GM23338 (cell line): Measurements from ENCODE around the gene C10orf71. TPM values are rescaled to one million over a fixed set of nuclear protein-coding genes. Genes with fewer than 3 reads are reported as not detected.

ENCODE experiments used
- ATAC-seq: fragments of 200-7000 bp; cut with Tn5 transposase; 3 replicates; pipeline ENCODE4 v1.9.1; 2020
- DNase-seq: peaks from one replicate; pipeline ENCODE4 v3.0.0-alpha.2; 2015; ENCODE audit warnings: low spot score
- H2AFZ ChIP-seq: fragments of 200-600 bp; sonication (generic); 2 replicates; pipeline ENCODE4 v1.8.0; 2016; ENCODE audit warnings: antibody characterized with exemption, mild to moderate bottlenecking, moderate library complexity
- H3F3A ChIP-seq: fragments of 200-600 bp; sonication (generic); replicated peaks from 2 replicates; pipeline ENCODE4 v1.8.0; 2017; ENCODE audit warnings: antibody characterized with exemption, mixed run types, low read depth
- H3K27ac ChIP-seq: fragments of 200-600 bp; sonication (generic); 2 replicates; pipeline ENCODE4 v1.6.1; 2016; ENCODE audit warnings: low read depth
- H3K27me3 ChIP-seq: fragments of 200-600 bp; sonication (generic); 2 replicates; pipeline ENCODE4 v1.8.0; 2016; ENCODE audit warnings: mild to moderate bottlenecking, mixed run types, moderate library complexity; ENCODE audit not compliant: insufficient read depth
- H3K36me3 ChIP-seq: fragments of 200-600 bp; sonication (generic); 2 replicates; pipeline ENCODE4 v1.8.0; 2016; ENCODE audit warnings: mild to moderate bottlenecking; ENCODE audit not compliant: insufficient read depth
- H3K4me1 ChIP-seq: fragments of 200-600 bp; sonication (generic); 2 replicates; pipeline ENCODE4 v1.8.0; 2016; ENCODE audit warnings: mild to moderate bottlenecking, moderate library complexity; ENCODE audit not compliant: insufficient read depth
- H3K4me2 ChIP-seq: fragments of 200-600 bp; sonication (generic); 2 replicates; pipeline ENCODE4 v1.7.1; 2017; ENCODE audit warnings: mixed run types
- H3K4me3 ChIP-seq: fragments of 200-600 bp; sonication (generic); 2 replicates; pipeline ENCODE4 v1.6.1; 2016; ENCODE audit warnings: mixed run types
- H3K79me2 ChIP-seq: fragments of 200-600 bp; sonication (generic); replicated peaks from 2 replicates; pipeline ENCODE4 v1.8.0; 2017; ENCODE audit warnings: mild to moderate bottlenecking; ENCODE audit not compliant: insufficient read depth
- H3K9me2 ChIP-seq: fragments of 200-600 bp; sonication (generic); 2 replicates; pipeline ENCODE4 v1.8.0; 2017; ENCODE audit not compliant: insufficient read depth
- H4K20me1 ChIP-seq: fragments of 200-600 bp; sonication (generic); replicated peaks from 2 replicates; pipeline ENCODE4 v1.8.0; 2017; ENCODE audit warnings: mild to moderate bottlenecking; ENCODE audit not compliant: insufficient read depth
- H3K27ac Mint-ChIP-seq: 2 replicates; pipeline ENCODE4 v1.8.0; 2020; ENCODE audit warnings: inconsistent platforms, mild to moderate bottlenecking, moderate library complexity, mixed read lengths
- H3K27me3 Mint-ChIP-seq: 3 replicates; pipeline ENCODE4 v1.8.0; 2022; ENCODE audit warnings: low read depth, mild to moderate bottlenecking, moderate library complexity, mixed read lengths, inconsistent platforms; ENCODE audit not compliant: insufficient read depth, poor library complexity
- H3K36me3 Mint-ChIP-seq: 3 replicates; pipeline ENCODE4 v1.8.0; 2021; ENCODE audit warnings: low read depth, mild to moderate bottlenecking, inconsistent platforms, moderate library complexity, mixed read lengths
- H3K4me1 Mint-ChIP-seq: 3 replicates; pipeline ENCODE4 v1.8.0; 2020; ENCODE audit warnings: mild to moderate bottlenecking, inconsistent platforms, mixed read lengths
- H3K4me3 Mint-ChIP-seq: 3 replicates; pipeline ENCODE4 v1.8.0; 2021; ENCODE audit warnings: moderate library complexity, mild to moderate bottlenecking, inconsistent platforms, mixed read lengths
- H3K9me3 Mint-ChIP-seq: 3 replicates; pipeline ENCODE4 v1.8.0; 2020; ENCODE audit warnings: moderate library complexity, mild to moderate bottlenecking, inconsistent platforms, mixed read lengths
- CREB1 ChIP-seq: fragments of 250-450 bp; sonication (Bioruptor Pico); IDR thresholded peaks from 2 replicates; pipeline ENCODE4 v1.5.0; 2020; ENCODE audit warnings: low read depth, mild to moderate bottlenecking, moderate library complexity
- CTCF ChIP-seq, 2 experiments: fragments of 200-600 bp in 1 of 2; sonication (generic) in 1 of 2; conservative IDR thresholded peaks; 2 replicates each; pipeline versions ENCODE4 v1.5.1 to v1.6.1; 2016 to 2017; ENCODE audit warnings: antibody characterized with exemption in 2 of 2, low read depth in 2 of 2, mild to moderate bottlenecking in 2 of 2, moderate library complexity in 1 of 2
- ETS1 ChIP-seq: IDR thresholded peaks from 2 replicates; pipeline ENCODE4 v1.6.1; 2016; ENCODE audit warnings: antibody characterized with exemption
- EZH2 ChIP-seq: fragments of 200-600 bp; sonication (generic); IDR thresholded peaks from one replicate; pipeline ENCODE4 v1.8.0; 2017; ENCODE audit warnings: antibody characterized with exemption, mild to moderate bottlenecking, low read depth; ENCODE audit not compliant: unreplicated experiment
- EZH2phosphoT487 ChIP-seq: fragments of 200-600 bp; sonication (generic); IDR thresholded peaks from one replicate; pipeline ENCODE4 v1.8.1; 2018; ENCODE audit warnings: antibody characterized with exemption; ENCODE audit not compliant: unreplicated experiment
- JUNB ChIP-seq: IDR thresholded peaks from one replicate; pipeline ENCODE4 v1.6.1; 2016; ENCODE audit warnings: antibody characterized with exemption; ENCODE audit not compliant: unreplicated experiment
- NANOG ChIP-seq: IDR thresholded peaks from 2 replicates; pipeline ENCODE4 v1.6.1; 2016; ENCODE audit warnings: antibody characterized with exemption, borderline replicate concordance
- POLR2AphosphoS5 ChIP-seq: IDR thresholded peaks from 2 replicates; pipeline ENCODE4 v1.6.1; 2016; ENCODE audit warnings: antibody characterized with exemption, low read depth
- REST ChIP-seq: IDR thresholded peaks from one replicate; pipeline ENCODE4 v1.6.1; 2018; ENCODE audit warnings: antibody characterized with exemption; ENCODE audit not compliant: unreplicated experiment
- STAT1 ChIP-seq: IDR thresholded peaks from one replicate; pipeline ENCODE4 v1.6.1; 2016; ENCODE audit warnings: antibody characterized with exemption; ENCODE audit not compliant: unreplicated experiment
- ZNF114 ChIP-seq: fragments of 250-450 bp; sonication (Bioruptor Pico); IDR thresholded peaks from 2 replicates; pipeline ENCODE4 v1.5.0; 2020; ENCODE audit warnings: mild to moderate bottlenecking, moderate library complexity
- ZNF331 ChIP-seq: fragments of 250-450 bp; sonication (Bioruptor Pico); IDR thresholded peaks from 2 replicates; pipeline ENCODE4 v1.5.0; 2020; ENCODE audit warnings: low read depth, mild to moderate bottlenecking, moderate library complexity
- ZNF462 ChIP-seq: fragments of 250-450 bp; sonication (Bioruptor Pico); IDR thresholded peaks from 2 replicates; pipeline ENCODE4 v1.5.0; 2020; ENCODE audit warnings: mild to moderate bottlenecking, moderate library complexity
- polyA plus RNA-seq: library from polyadenylated mRNA; unstranded; fragments of >200 nt; fragmentation: Nextera tagmentation; extraction: Ambion mirVana; gene quantifications from 2 replicates; pipeline ENCODE4 v1.2.1, GENCODE V29; 2016
- total RNA-seq: library from RNA; depleted of rRNA; stranded (reverse); fragments of >200 nt; shearing (Covaris generic); gene quantifications from 2 replicates; pipeline ENCODE4 v1.2.3, GENCODE V29; 2014

C10orf71 gene
- total and polyA plus RNA-seq, 2 experiments from 2014 or later: not detected

- Mint-ChIP-seq H3K4me1 (peaks cover 7% of the 10 kb centered on the region), H3K27me3 (peaks cover 7% of the 10 kb centered on the region), H3K9me3 (no peaks in the 10 kb centered on the region; the same call in 2 of the 3 replicates), H3K4me3 (no peak overlapping the region), H3K36me3 (no peaks in the 10 kb centered on the region), H3K27ac (no peak overlapping the region)
- TF ChIP-seq CREB1 (CRISPR knock-in tag) (no peak), ZNF114 (no peak), STAT1 (no peak), EZH2 (no peak), POLR2AphosphoS5 (no peak), REST (no peak), ETS1 (no peak), ZNF331 (CRISPR knock-in tag) (no peak), ZNF462 (CRISPR knock-in tag) (no peak), CTCF (conservative IDR thresholded peaks at IDR 0.05; ENCODE audit: low read depth in 2 of 2) (no peak), NANOG (no peak), JUNB (no peak), EZH2phosphoT487 (no peak)
- Histone ChIP-seq H3K4me3 (no peak overlapping the region), H2AFZ (peak overlapping the region; percentile 74), H3K9me2 (no peaks in the 10 kb centered on the region), H3K4me2 (no peak overlapping the region), H3K79me2 (no peaks in the 10 kb centered on the region), H3F3A (no peaks in the 10 kb centered on the region), H3K4me1 (no peaks in the 10 kb centered on the region), H3K36me3 (no peaks in the 10 kb centered on the region), H3K27ac (no peak overlapping the region), H3K27me3 (no peaks in the 10 kb centered on the region), H4K20me1 (no peaks in the 10 kb centered on the region)
- DNase-seq: no peak
- ATAC-seq: no peak
Observed at GRCh38 chr10:49327036-49327813, 28.3 kb downstream of the C10orf71 start.
